ENCODE measurements around the gene EIF2AK2.
A peak's percentile ranks its signal among the peaks of the same experiment; 100 is the strongest.
"Not testable (repeated sequence)": the region's sequence is repeated elsewhere in the genome, so short reads cannot be mapped to it uniquely, and the experiment has no call there.

Gene EIF2AK2

GRCh38 chr2:37198681-37199065 is 41.9 kb upstream of the EIF2AK2 start:
- TF ChIP-seq POU6F1 (CRISPR knock-in tag; IDR thresholded peaks at IDR 0.05; ENCODE audit: borderline replicate concordance, low read depth) (no peak), ARNTL (CRISPR knock-in tag; IDR thresholded peaks at IDR 0.05; ENCODE audit: borderline replicate concordance, low read depth) (no peak), GLIS3 (CRISPR knock-in tag; IDR thresholded peaks at IDR 0.05) (no peak), CSDC2 (CRISPR knock-in tag; IDR thresholded peaks at IDR 0.05) (no peak), ZNF8 (CRISPR knock-in tag; IDR thresholded peaks at IDR 0.05) (no peak), SNAI2 (CRISPR knock-in tag; IDR thresholded peaks at IDR 0.05) (no peak), TOX (CRISPR knock-in tag; IDR thresholded peaks at IDR 0.05; ENCODE audit: borderline replicate concordance) (no peak), ISL1 (CRISPR knock-in tag; IDR thresholded peaks at IDR 0.05) (no peak), ZC3H10 (CRISPR knock-in tag; IDR thresholded peaks at IDR 0.05) (no peak), TSHZ2 (CRISPR knock-in tag; IDR thresholded peaks at IDR 0.05) (no peak), ESRRG (CRISPR knock-in tag; IDR thresholded peaks at IDR 0.05) (no peak), ZNF565 (CRISPR knock-in tag; conservative IDR thresholded peaks at IDR 0.05; ENCODE audit: low read depth) (no peak)
- no peak for ATAC-seq

- peak; percentile 88 for ATAC-seq
- TF ChIP-seq TSHZ2 (CRISPR knock-in tag; IDR thresholded peaks at IDR 0.05) (0 out of 2 replicates have a peak, but pooled peaks have one; percentile 44), CSRNP3 (CRISPR knock-in tag; IDR thresholded peaks at IDR 0.05) (no peak)
Measured at GRCh38 chr2:37196320-37197195, 39.8 kb upstream of the EIF2AK2 start, which contains the start of gene CEBPZOS. CEBPZOS (plus strand) TSS chr2:37196496; CDS start chr2:37199705, 3,209 bp downstream.

- TF ChIP-seq ISL1 (CRISPR knock-in tag; IDR thresholded peaks at IDR 0.05), result 0 out of 2 replicates have a peak, but pooled peaks have one; percentile 7
- not testable (repeated sequence) for ATAC-seq
Measured at GRCh38 chr2:37195862-37196319, 39.1 kb upstream of the EIF2AK2 start.

GRCh38 chr2:37192551-37192950 is 35.8 kb upstream of the EIF2AK2 start:
- no peak for ATAC-seq
- no peak for TF ChIP-seq ARNTL (CRISPR knock-in tag; IDR thresholded peaks at IDR 0.05; ENCODE audit: borderline replicate concordance, low read depth)
- no peak for TF ChIP-seq ZFP30 (CRISPR knock-in tag; IDR thresholded peaks at IDR 0.05)
- TF ChIP-seq SNAI2 (CRISPR knock-in tag; IDR thresholded peaks at IDR 0.05), result no peak
- no peak for TF ChIP-seq RARB (CRISPR knock-in tag; IDR thresholded peaks at IDR 0.05)
- TF ChIP-seq TCF4 (CRISPR knock-in tag; IDR thresholded peaks at IDR 0.05; ENCODE audit: borderline replicate concordance), result no peak
- no peak for TF ChIP-seq ZNF70 (CRISPR knock-in tag; IDR thresholded peaks at IDR 0.05)
- TF ChIP-seq ZNF565 (CRISPR knock-in tag; conservative IDR thresholded peaks at IDR 0.05; ENCODE audit: low read depth), result no peak
- no peak for TF ChIP-seq ESRRG (CRISPR knock-in tag; IDR thresholded peaks at IDR 0.05)
- TF ChIP-seq PATZ1 (CRISPR knock-in tag; IDR thresholded peaks at IDR 0.05; ENCODE audit: borderline replicate concordance), result no peak
- TF ChIP-seq ZFP3 (CRISPR knock-in tag; IDR thresholded peaks at IDR 0.05), result no peak
